Endothelial cell of umbilical vein (primary cell): ENCODE measurements around the gene CLCN3. TPM values are rescaled to one million over a fixed set of nuclear protein-coding genes. Genes with fewer than 3 reads are reported as not detected.

Experiments
- BruUV-seq: library from RNA; stranded (reverse); fragments of 400-500 nt; replicated peaks from 2 replicates; lab custom pipeline; 2021; lab: Mats Ljungman, UMichigan
- CTCF ChIA-PET: fragments of 300-600, 350-600 bp; sonication (Branson Sonifier 250); formaldehyde crosslinking; loops from one replicate; lab custom pipeline; 2021; ENCODE audit warnings: antibody characterized with exemption, inconsistent platforms; lab: Charles Lee
- POLR2A ChIA-PET: fragments of 300-600, 350-600 bp; sonication (Branson Sonifier 250); formaldehyde crosslinking; loops from one replicate; lab custom pipeline; 2021; ENCODE audit warnings: antibody characterized with exemption, inconsistent platforms; lab: Charles Lee
- DNase-seq: peaks from one replicate; pipeline ENCODE4 v3.0.0-alpha.2; 2011; ENCODE audit warnings: low read depth, low spot score
- FAIRE-seq: peaks from 2 replicates; lab custom pipeline; 2011; peaks lifted over from hg19 to GRCh38; lab: Jason Lieb, UNC
- H2AFZ ChIP-seq: 2 replicates; pipeline ENCODE4 v1.6.0; 2012; ENCODE audit warnings: low read depth, low read length, control low read depth, inconsistent platforms
- H3K27ac ChIP-seq: 2 replicates; pipeline ENCODE4 v1.5.1; 2011; ENCODE audit warnings: low read depth, mild to moderate bottlenecking, control low read depth, low read length, moderate library complexity; ENCODE audit not compliant: insufficient read depth
- H3K27me3 ChIP-seq, 2 experiments: 2 replicates each; pipeline versions ENCODE4 v1.6.0 to v1.6.1; 2011; ENCODE audit warnings: low read length in 2 of 2, mixed read lengths in 1 of 2; ENCODE audit not compliant: control insufficient read depth in 2 of 2, insufficient read depth in 2 of 2
- H3K36me3 ChIP-seq, 2 experiments: 2 replicates in 1 of 2; 3 replicates in 1 of 2; pipeline ENCODE4 v1.5.1; 2011; ENCODE audit warnings: low read length in 2 of 2, mild to moderate bottlenecking in 1 of 2, moderate library complexity in 1 of 2; ENCODE audit not compliant: control insufficient read depth in 2 of 2, insufficient read depth in 2 of 2; ENCODE audit errors: extremely low read depth in 1 of 2
- H3K4me1 ChIP-seq: 3 replicates; pipeline ENCODE4 v1.5.1; 2011; ENCODE audit warnings: mild to moderate bottlenecking, low read length; ENCODE audit not compliant: control insufficient read depth, insufficient read depth; ENCODE audit errors: extremely low read depth
- H3K4me2 ChIP-seq: 2 replicates; pipeline ENCODE4 v1.6.1; 2011; ENCODE audit warnings: low read length, control low read depth, mixed read lengths; ENCODE audit not compliant: insufficient read depth
- H3K4me3 ChIP-seq, 3 experiments: fragments of 200-600 bp in 1 of 3; sonication (generic), shearing (Covaris generic) in 1 of 3; replicated peaks in 1 of 3; 2 replicates each; pipeline ENCODE4 v1.5.1; 2011 to 2016; ENCODE audit warnings: control low read depth in 3 of 3, low read length in 3 of 3, mild to moderate bottlenecking in 2 of 3, inconsistent platforms in 1 of 3, low read depth in 1 of 3, moderate library complexity in 1 of 3; ENCODE audit not compliant: insufficient read depth in 1 of 3
- H3K79me2 ChIP-seq: 2 replicates; pipeline ENCODE4 v1.6.0; 2012; ENCODE audit warnings: low read length, inconsistent platforms; ENCODE audit not compliant: control insufficient read depth, insufficient read depth
- H3K9ac ChIP-seq: replicated peaks from 2 replicates; pipeline ENCODE3; 2011; ENCODE audit warnings: low read length, control low read depth; ENCODE audit not compliant: insufficient read depth; ENCODE audit errors: extremely low read depth
- H3K9me1 ChIP-seq: replicated peaks from 3 replicates; pipeline ENCODE4 v1.6.0; 2011; ENCODE audit warnings: mild to moderate bottlenecking, low read length; ENCODE audit not compliant: control insufficient read depth, insufficient read depth; ENCODE audit errors: extremely low read depth
- H3K9me3 ChIP-seq: replicated peaks from 2 replicates; pipeline ENCODE4 v1.5.1; 2012; ENCODE audit warnings: low read length, inconsistent platforms; ENCODE audit not compliant: control insufficient read depth, insufficient read depth
- H4K20me1 ChIP-seq: replicated peaks from 2 replicates; pipeline ENCODE3; 2011; ENCODE audit warnings: mild to moderate bottlenecking, low read length; ENCODE audit not compliant: control insufficient read depth, insufficient read depth; ENCODE audit errors: extremely low read depth
- CTCF ChIP-seq, 2 donors: IDR thresholded peaks; 1 replicate in 1 of 2; 2 replicates in 1 of 2; pipeline ENCODE4 v1.5.1; 2011; ENCODE audit warnings: low read length in 2 of 2, mild to moderate bottlenecking in 2 of 2, moderate library complexity in 2 of 2, control low read depth in 1 of 2, inconsistent platforms in 1 of 2, low read depth in 1 of 2; ENCODE audit not compliant: insufficient read depth in 1 of 2; ENCODE audit errors: extremely low read depth in 1 of 2
- EZH2 ChIP-seq: IDR thresholded peaks from 2 replicates; pipeline ENCODE4 v1.6.1; 2012; ENCODE audit warnings: borderline replicate concordance, low read depth, mild to moderate bottlenecking, moderate library complexity, low read length, inconsistent platforms; ENCODE audit not compliant: severe bottlenecking
- FOS ChIP-seq: IDR thresholded peaks from 2 replicates; pipeline ENCODE4 v1.6.1; 2011; ENCODE audit warnings: mild to moderate bottlenecking, low read length, moderate library complexity, borderline replicate concordance; ENCODE audit not compliant: insufficient read depth
- GATA2 ChIP-seq: IDR thresholded peaks from 2 replicates; pipeline ENCODE4 v1.7.0; 2011; ENCODE audit warnings: low read depth, mild to moderate bottlenecking, moderate library complexity, mixed read lengths, low read length; ENCODE audit not compliant: insufficient read length, insufficient read depth
- JUN ChIP-seq: IDR thresholded peaks from 2 replicates; pipeline ENCODE4 v1.6.1; 2011; ENCODE audit warnings: borderline replicate concordance, low read depth; ENCODE audit not compliant: insufficient read length, insufficient read depth
- MAX ChIP-seq: IDR thresholded peaks from 2 replicates; pipeline ENCODE4 v1.6.1; 2011; ENCODE audit not compliant: insufficient read depth, insufficient read length
- MYC ChIP-seq: IDR thresholded peaks from one replicate; pipeline ENCODE4 v1.6.1; 2011; ENCODE audit warnings: mild to moderate bottlenecking, low read depth, low read length
- POLR2A ChIP-seq: IDR thresholded peaks from 2 replicates; pipeline ENCODE4 v1.6.1; 2012; ENCODE audit warnings: low read depth, mild to moderate bottlenecking, control low read depth, low read length
- POLR2AphosphoS5 ChIP-seq: IDR thresholded peaks from 2 replicates; pipeline ENCODE4 v1.6.1; 2012; ENCODE audit warnings: low read depth, mild to moderate bottlenecking, control low read depth, low read length, moderate library complexity; ENCODE audit not compliant: insufficient read depth
- dilution Hi-C: fragments of 300-500 bp; cut with MboI; formaldehyde crosslinking; loops from one replicate; pipeline ENCODE4 v1.15.0; 2019; ENCODE audit warnings: low sequenced_read_pairs; ENCODE audit not compliant: extremely low pct_ligation_motif_present
- intact Hi-C: fragments of 100-400 bp; cut with micrococcal nuclease; formaldehyde crosslinking; loops from one replicate; pipeline ENCODE4 v1.10.0; 2022
- polyA plus RNA-seq, 4 experiments: library from polyadenylated mRNA; depleted of rRNA in 3 of 4; stranded (reverse) in 3 of 4; unstranded in 1 of 4; fragments of >200 nt; gene quantifications; 2 replicates each; pipeline versions ENCODE4 v1.2.1 to v1.2.3, GENCODE V29; 2011 to 2012; ENCODE audit warnings: missing spikeins in 1 of 4
- total RNA-seq: library from RNA; stranded (reverse); gene quantifications from 2 replicates; pipeline ENCODE4 v1.2.3, GENCODE V29; 2021

CLCN3 gene
- total and polyA plus RNA-seq, 2 donors (not counting 3 experiments of a cell fraction or from before 2014, with no cell fraction given), result 16.5 to 51.4 TPM

DNA sequence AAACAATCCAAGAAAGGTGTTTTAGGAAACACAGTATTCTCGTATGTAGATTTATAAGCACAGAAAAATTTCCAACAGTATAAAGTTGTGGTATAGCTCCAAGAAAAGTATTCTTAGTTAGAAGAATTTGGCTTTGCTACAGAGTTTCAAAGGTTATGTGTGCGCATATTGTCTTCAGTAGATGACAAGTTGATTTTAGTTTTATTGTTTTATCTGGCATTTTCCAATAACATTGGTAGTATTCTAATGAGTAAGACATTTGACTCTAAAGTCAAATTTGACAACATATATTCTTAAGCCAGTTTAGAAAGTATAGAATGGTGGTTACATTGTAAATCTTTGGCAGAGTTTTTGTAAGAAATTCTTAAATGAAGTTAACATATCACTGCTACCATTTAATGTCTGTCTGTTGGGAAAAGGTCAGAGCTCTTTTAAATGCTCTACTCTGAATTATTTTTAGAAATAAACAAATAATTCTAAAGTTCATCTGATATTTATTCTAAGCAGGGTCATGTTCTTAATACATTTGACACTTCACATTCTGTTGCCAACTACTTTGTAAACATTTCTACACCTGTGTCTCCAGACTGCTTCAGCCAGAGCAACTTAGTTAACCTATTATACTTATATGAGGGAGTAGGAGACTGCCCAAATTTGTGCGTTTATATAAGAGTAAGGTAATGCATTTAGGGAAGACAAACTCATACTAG lies 30.0 kb downstream of the CLCN3 start:
- Histone ChIP-seq H3K27me3 (no peaks in the 10 kb centered on the region), H3K4me1 (no peaks in the 10 kb centered on the region), H3K4me3 (no peak overlapping the region), H3K27ac (no peak overlapping the region), H3K9me1 (no peaks in the 10 kb centered on the region), H3K79me2 (peaks cover 14% of the 10 kb centered on the region), H3K9ac (no peak overlapping the region), H2AFZ (no peak overlapping the region), H3K9me3 (no peaks in the 10 kb centered on the region), H3K4me2 (no peak overlapping the region), H3K36me3 (no peaks in the 10 kb centered on the region), H4K20me1 (no peaks in the 10 kb centered on the region)
- POLR2A ChIA-PET, result interaction anchor here (1.9 kb wide), 1 partner anchor 8 kb away, joined by 4 read pairs; no protein-coding TSS in a partner anchor
- TF ChIP-seq CTCF (IDR thresholded peaks at IDR 0.05; ENCODE audit: extremely low read depth in 1 of 2, insufficient read depth in 1 of 2, low read depth in 1 of 2, low read length in 2 of 2) (no peak), MAX (no peak), JUN (no peak), EZH2 (no peak), POLR2AphosphoS5 (no peak), GATA2 (no peak), POLR2A (no peak), FOS (no peak), MYC (no peak)
- no TSS peak for BruUV-seq
- DNase-seq (no peak), FAIRE-seq (no peak)
- intact Hi-C loops (no loop called here), dilution Hi-C loops (no loop called here)
- CTCF ChIA-PET, result interaction anchor here (1.0 to 1.8 kb wide), 5 partner anchors 9 to 30 kb away, joined by 3 to 6 read pairs (median 4); partner anchors contain the start of gene CLCN3
